A549 (cell line): ENCODE results near the gene POLR3C. TPM values are rescaled to one million over a fixed set of nuclear protein-coding genes. Genes with fewer than 3 reads are reported as not detected.

Source experiments
- ATAC-seq, 2 experiments: fragments of 200-7000 bp in 1 of 2; fragments of >200 bp in 1 of 2; cut with Nextera tagmentation in 1 of 2; cut with Tn5 transposase in 1 of 2; 3 replicates each; pipeline versions ENCODE4 v1.8.0 to v1.9.1; 2018 to 2020; ENCODE audit warnings: mild to moderate bottlenecking in 1 of 2, moderate library complexity in 1 of 2
- CTCF ChIA-PET: fragments of 300-600 bp; sonication (Branson Sonifier 250); formaldehyde crosslinking; extraction: SDS; loops from one replicate; lab custom pipeline; 2021; ENCODE audit warnings: antibody characterized with exemption, inconsistent platforms; lab: Yijun Ruan, JAX
- POLR2A ChIA-PET: fragments of 350-600 bp; formaldehyde crosslinking; extraction: SDS; loops from one replicate; lab custom pipeline; 2021; ENCODE audit warnings: antibody characterized with exemption, inconsistent platforms; lab: Yijun Ruan, JAX
- DNase-seq, 2 experiments: peaks; one replicate each; pipeline versions ENCODE4 v3.0.0 to v3.0.0-alpha.2; 2011 to 2016; ENCODE audit warnings: low read depth in 1 of 2, low spot score in 1 of 2
- FAIRE-seq: peaks from 2 replicates; lab custom pipeline; 2011; peaks lifted over from hg19 to GRCh38; lab: Jason Lieb, UNC
- H3K27ac ChIP-seq, 2 experiments: fragments of >200 bp; sonication (Bioruptor Twin); formaldehyde crosslinking; 3 replicates each; pipeline ENCODE4 v1.5.1; 2016 to 2017
- H3K4me1 ChIP-seq: fragments of >200 bp; sonication (Bioruptor Twin); formaldehyde crosslinking; 3 replicates; pipeline ENCODE4 v1.6.1; 2016
- H3K4me2 ChIP-seq: fragments of >200 bp; sonication (Bioruptor Twin); formaldehyde crosslinking; 3 replicates; pipeline ENCODE4 v1.6.1; 2016
- H3K4me3 ChIP-seq: fragments of >200 bp; sonication (Bioruptor Twin); formaldehyde crosslinking; 3 replicates; pipeline ENCODE4 v1.5.1; 2016
- H3K9me3 ChIP-seq: fragments of >200 bp; sonication (Bioruptor Twin); formaldehyde crosslinking; 3 replicates; pipeline ENCODE4 v1.6.1; 2016
- ATOH8 ChIP-seq: fragments of 250-450 bp; sonication (Bioruptor Pico); IDR thresholded peaks from 2 replicates; pipeline ENCODE4 v1.5.0; 2020; ENCODE audit warnings: low read depth, mild to moderate bottlenecking, moderate library complexity
- BCL3 ChIP-seq: fragments of >200 bp; sonication (Bioruptor Twin); formaldehyde crosslinking; IDR thresholded peaks from 3 replicates; pipeline ENCODE4 v1.6.1; 2016
- BHLHE40 ChIP-seq: IDR thresholded peaks from 2 replicates; pipeline ENCODE4 v1.6.1; 2012; ENCODE audit warnings: low read depth, low read length, inconsistent platforms
- CBX2 ChIP-seq: fragments of 200-600 bp; sonication (generic); IDR thresholded peaks from 2 replicates; pipeline ENCODE4 v1.6.1; 2016; ENCODE audit warnings: low read depth, mild to moderate bottlenecking, borderline replicate concordance
- CEBPB ChIP-seq, 2 experiments: fragments of >200 bp in 1 of 2; sonication (Bioruptor Twin) in 1 of 2; formaldehyde crosslinking in 1 of 2; IDR thresholded peaks; 2 replicates each; pipeline ENCODE4 v1.6.1; 2012 to 2016
- CHD2 ChIP-seq: fragments of 150-350 bp; IDR thresholded peaks from 2 replicates; pipeline ENCODE4 v1.6.1; 2014; ENCODE audit warnings: low read length; ENCODE audit not compliant: partially characterized antibody
- CTCF ChIP-seq: fragments of >200 bp; sonication (Bioruptor Twin); formaldehyde crosslinking; IDR thresholded peaks from 3 replicates; pipeline ENCODE4 v1.5.1; 2016
- E2F6 ChIP-seq: IDR thresholded peaks from 2 replicates; pipeline ENCODE4 v1.6.1; 2012; ENCODE audit warnings: low read depth, borderline replicate concordance
- EHF ChIP-seq: fragments of 250-450 bp; sonication (Bioruptor Pico); IDR thresholded peaks from 2 replicates; pipeline ENCODE4 v1.5.0; 2020; ENCODE audit warnings: mild to moderate bottlenecking
- EP300 ChIP-seq, 2 experiments: fragments of >200 bp; sonication (Bioruptor Twin); formaldehyde crosslinking; IDR thresholded peaks; 2 replicates in 1 of 2; 3 replicates in 1 of 2; pipeline ENCODE4 v1.6.1; 2016 to 2017
- ESRRA ChIP-seq: fragments of 150-350 bp; IDR thresholded peaks from 2 replicates; pipeline ENCODE4 v1.6.1; 2014; ENCODE audit warnings: mild to moderate bottlenecking, low read length, borderline replicate concordance
- FOSL2 ChIP-seq, 2 experiments: fragments of 450-650 bp in 1 of 2; fragments of >200 bp in 1 of 2; sonication (Bioruptor Twin) in 1 of 2; formaldehyde crosslinking; IDR thresholded peaks; 2 replicates each; pipeline versions ENCODE4 v1.5.0 to v1.6.1; 2016 to 2020; ENCODE audit warnings: mild to moderate bottlenecking in 1 of 2, moderate library complexity in 1 of 2
- FOXS1 ChIP-seq: fragments of 250-450 bp; sonication (Bioruptor Pico); IDR thresholded peaks from 2 replicates; pipeline ENCODE4 v1.5.0; 2020; ENCODE audit warnings: mild to moderate bottlenecking, moderate library complexity
- GATA3 ChIP-seq: IDR thresholded peaks from 2 replicates; pipeline ENCODE4 v1.6.1; 2012; ENCODE audit warnings: borderline replicate concordance
- HDAC2 ChIP-seq: fragments of 200-600 bp; sonication (generic); IDR thresholded peaks from 2 replicates; pipeline ENCODE4 v1.6.1; 2016
- HMGXB4 ChIP-seq: fragments of 250-450 bp; sonication (Bioruptor Pico); IDR thresholded peaks from 2 replicates; pipeline ENCODE4 v1.5.0; 2021; ENCODE audit warnings: mild to moderate bottlenecking, moderate library complexity, borderline replicate concordance
- HOXA7 ChIP-seq: fragments of 250-450 bp; sonication (Bioruptor Pico); IDR thresholded peaks from 2 replicates; pipeline ENCODE4 v1.5.0; 2020; ENCODE audit warnings: mild to moderate bottlenecking, moderate library complexity
- HOXB13 ChIP-seq: fragments of 250-450 bp; sonication (Bioruptor Pico); IDR thresholded peaks from 2 replicates; pipeline ENCODE4 v1.5.0; 2020; ENCODE audit warnings: low read depth, mild to moderate bottlenecking, moderate library complexity
- HOXB5 ChIP-seq: fragments of 250-450 bp; sonication (Bioruptor Pico); IDR thresholded peaks from 2 replicates; pipeline ENCODE4 v1.5.0; 2020; ENCODE audit warnings: mild to moderate bottlenecking, moderate library complexity
- JUN ChIP-seq, 2 experiments: fragments of >200 bp; sonication (Bioruptor Twin); formaldehyde crosslinking; IDR thresholded peaks; 2 replicates in 1 of 2; 3 replicates in 1 of 2; pipeline ENCODE4 v1.6.1; 2016 to 2017
- JUNB ChIP-seq: fragments of >200 bp; sonication (Bioruptor Twin); formaldehyde crosslinking; IDR thresholded peaks from 2 replicates; pipeline ENCODE4 v1.6.1; 2016
- MAFK ChIP-seq: fragments of 450-650 bp; IDR thresholded peaks from 2 replicates; pipeline ENCODE4 v1.6.1; 2014; ENCODE audit not compliant: partially characterized antibody
- MAX ChIP-seq: IDR thresholded peaks from 2 replicates; pipeline ENCODE4 v1.6.1; 2012
- NFE2L2 ChIP-seq: fragments of 150-350 bp; conservative IDR thresholded peaks from 2 replicates; pipeline ENCODE4 v1.6.1; 2014; ENCODE audit warnings: low read length
- PBX3 ChIP-seq: IDR thresholded peaks from 2 replicates; pipeline ENCODE4 v1.6.1; 2012
- PHF8 ChIP-seq: fragments of 200-600 bp; sonication (generic); IDR thresholded peaks from 2 replicates; pipeline ENCODE4 v1.6.1; 2016; ENCODE audit warnings: low read depth, mild to moderate bottlenecking, antibody characterized with exemption, moderate library complexity, borderline replicate concordance
- RARB ChIP-seq: fragments of 250-450 bp; sonication (Bioruptor Pico); IDR thresholded peaks from 2 replicates; pipeline ENCODE4 v1.8.0; 2021; ENCODE audit warnings: mild to moderate bottlenecking, moderate library complexity
- RCOR1 ChIP-seq: fragments of 150-350 bp; IDR thresholded peaks from 2 replicates; pipeline ENCODE4 v1.6.1; 2014; ENCODE audit warnings: antibody characterized with exemption, low read length, low read depth
- RNF2 ChIP-seq: fragments of 200-600 bp; sonication (generic); IDR thresholded peaks from 2 replicates; pipeline ENCODE4 v1.6.1; 2016; ENCODE audit warnings: low read depth, mild to moderate bottlenecking, antibody characterized with exemption, moderate library complexity, borderline replicate concordance
- TP53 ChIP-seq: fragments of 250-450 bp; sonication (Bioruptor Pico); IDR thresholded peaks from 2 replicates; pipeline ENCODE4 v1.5.0; 2021; ENCODE audit warnings: mild to moderate bottlenecking, moderate library complexity
- ZC3H11A ChIP-seq: fragments of 450-650 bp; IDR thresholded peaks from 2 replicates; pipeline ENCODE4 v1.6.1; 2014; ENCODE audit warnings: antibody characterized with exemption, mild to moderate bottlenecking
- ZNF302 ChIP-seq: fragments of 250-450 bp; sonication (Bioruptor Pico); IDR thresholded peaks from 2 replicates; pipeline ENCODE4 v1.9.0; 2021; ENCODE audit warnings: inconsistent platforms, mild to moderate bottlenecking, moderate library complexity
- ZSCAN20 ChIP-seq: fragments of 250-450 bp; sonication (Bioruptor Pico); IDR thresholded peaks from 2 replicates; pipeline ENCODE4 v1.8.0; 2022; ENCODE audit warnings: mild to moderate bottlenecking, moderate library complexity
- WGBS: methylation state at CpG from one replicate; pipeline ENCODE4 v1.1.6; 2017; ENCODE audit errors: missing lambda C conversion rate; 5-methylcytosine and 5-hydroxymethylcytosine counted together
- polyA plus RNA-seq, 4 experiments: library from polyadenylated mRNA; depleted of rRNA in 3 of 4; stranded (reverse); fragments of >200 nt; fragmentation: RNase III in 1 of 4; extraction: RNeasy Plus Mini Kit Qiagen cat#74134 plus additional on column Dnase treatment in 1 of 4; gene quantifications; 2 replicates in 3 of 4; 3 replicates in 1 of 4; pipeline ENCODE4 v1.2.3, GENCODE V29; 2011 to 2017

POLR3C gene
- polyA plus RNA-seq, 2 of the 4 experiments (the other 2 are of a cell fraction), result 26.9 to 65.0 TPM

- peaks cover 84% of the 10 kb centered on the region for H3K4me1 ChIP-seq
- FAIRE-seq (peak; percentile 51), ATAC-seq (peak; percentile 73 to 80), DNase-seq (peak; percentile 35 to 82)
- ChIA-PET POLR2A (interaction anchor here (1.1 kb wide), 1 partner anchor 13 kb away, joined by 4 read pairs; no protein-coding TSS in a partner anchor), CTCF (interaction anchor here (1.3 to 1.7 kb wide), 3 partner anchors 9 to 61 kb away, joined by 3 to 4 read pairs (median 3); no protein-coding TSS in a partner anchor)
- H3K4me3 ChIP-seq, result no peak overlapping the region
- peak overlapping the region; percentile 65 for H3K4me2 ChIP-seq
- H3K9me3 ChIP-seq, result no peaks in the 10 kb centered on the region
- 34% methylated on average over 10 of the region's 10 CpGs for WGBS
- H3K27ac ChIP-seq, result peak overlapping the region; percentile 75 to 82
- peak; percentile 79 to 89 for TF ChIP-seq CEBPB (IDR thresholded peaks at IDR 0.05)
- TF ChIP-seq ZNF302, result no peak
- peak; percentile 93 for TF ChIP-seq JUNB
- no peak for TF ChIP-seq ATOH8 (CRISPR knock-in tag)
- TF ChIP-seq PBX3, result no peak
- TF ChIP-seq RNF2, result no peak
- TF ChIP-seq CHD2, result no peak
- TF ChIP-seq HOXB5 (CRISPR knock-in tag), result no peak
- TF ChIP-seq HOXA7 (CRISPR knock-in tag), result no peak
- TF ChIP-seq EHF (CRISPR knock-in tag), result no peak
- TF ChIP-seq HDAC2, result no peak
- peak; percentile 92 for TF ChIP-seq FOSL2 (IDR thresholded peaks at IDR 0.05)
- TF ChIP-seq FOSL2 (CRISPR knock-in tag; IDR thresholded peaks at IDR 0.05), result peak; percentile 98
- no peak for TF ChIP-seq HMGXB4 (CRISPR knock-in tag)
- 0 out of 2 replicates have a peak, but pooled peaks have one; percentile 8 for TF ChIP-seq RARB (CRISPR knock-in tag)
- peak; percentile 27; the same call in 1 of the 2 replicates for TF ChIP-seq MAX
- TF ChIP-seq BCL3, result 0 out of 3 replicates have a peak, but pooled peaks have one; percentile 35
- TF ChIP-seq CTCF, result no peak
- TF ChIP-seq JUN (IDR thresholded peaks at IDR 0.05), result peak; percentile 56 to 66; a peak in 3 of 5 replicates
- TF ChIP-seq CBX2, result no peak
- TF ChIP-seq BHLHE40, result no peak
- TF ChIP-seq TP53 (CRISPR knock-in tag), result no peak
- peak; percentile 78; the same call in 1 of the 2 replicates for TF ChIP-seq GATA3
- TF ChIP-seq ESRRA, result no peak
- peak; percentile 55 to 66; a peak in 2 of 5 replicates for TF ChIP-seq EP300 (IDR thresholded peaks at IDR 0.05)
- TF ChIP-seq FOXS1 (CRISPR knock-in tag), result peak; percentile 35; the same call in 1 of the 2 replicates
- TF ChIP-seq RCOR1, result no peak
- no peak for TF ChIP-seq ZSCAN20
- TF ChIP-seq ZC3H11A, result no peak
- TF ChIP-seq MAFK, result peak; percentile 94
- TF ChIP-seq NFE2L2, result peak; percentile 64
- TF ChIP-seq E2F6, result no peak
- TF ChIP-seq HOXB13, result no peak
- TF ChIP-seq PHF8, result no peak
Measured at GRCh38 chr1:145782272-145783099, 41.5 kb upstream of the POLR3C start.
